K562 (cell line): ENCODE data around the gene NCDN. TPM values are rescaled to one million over a fixed set of nuclear protein-coding genes. Genes with fewer than 3 reads are reported as not detected.
A peak's percentile ranks its signal among the peaks of the same experiment; 100 is the strongest.

Experiments
- ARID3B ChIP-seq: fragments of 250-450 bp; sonication (Bioruptor Pico); IDR thresholded peaks from 2 replicates; pipeline ENCODE4 v1.4.0; 2020; ENCODE audit warnings: borderline replicate concordance
- BRCA1 ChIP-seq, 2 experiments: fragments of 450-650 bp in 1 of 2; sonication (generic) in 1 of 2; formaldehyde crosslinking in 1 of 2; IDR thresholded peaks; 2 replicates each; pipeline versions ENCODE4 v1.5.0 to v1.6.1; 2017 to 2020; ENCODE audit warnings: mild to moderate bottlenecking in 1 of 2, missing genetic modification reagents in 1 of 2
- BRF1 ChIP-seq: IDR thresholded peaks from 3 replicates; pipeline ENCODE4 v1.6.1; 2011; ENCODE audit warnings: borderline replicate concordance, mild to moderate bottlenecking; ENCODE audit not compliant: insufficient read length; ENCODE audit errors: extremely low read depth
- CHD1 ChIP-seq: fragments of 200-600 bp; sonication (generic); IDR thresholded peaks from one replicate; pipeline ENCODE4 v1.6.1; 2012; ENCODE audit warnings: mild to moderate bottlenecking, moderate library complexity, low read length, inconsistent platforms
- ETS2 ChIP-seq: IDR thresholded peaks from 2 replicates; pipeline ENCODE4 v1.6.1; 2016; ENCODE audit warnings: borderline replicate concordance, missing genetic modification characterization, mild to moderate bottlenecking, moderate library complexity, missing compliant biosample characterization; ENCODE audit not compliant: poor library complexity, severe bottlenecking
- IFI16 ChIP-seq: fragments of 250-450 bp; sonication (Bioruptor Pico); IDR thresholded peaks from 2 replicates; pipeline ENCODE4 v2.1.2; 2022; ENCODE audit warnings: mild to moderate bottlenecking, inconsistent platforms
- KDM2B ChIP-seq: fragments of 250-450 bp; sonication (Bioruptor Pico); IDR thresholded peaks from 2 replicates; pipeline ENCODE4 v1.8.0; 2021; ENCODE audit warnings: mild to moderate bottlenecking, moderate library complexity
- RFX5 ChIP-seq: IDR thresholded peaks from 2 replicates; pipeline ENCODE4 v1.6.1; 2011; ENCODE audit warnings: low read depth, mild to moderate bottlenecking, improper control_type of control experiment, low read length
- SNRNP70 ChIP-seq: fragments of 200-400 bp; formaldehyde crosslinking; optimal IDR thresholded peaks from 2 replicates; pipeline ENCODE3; 2017; ENCODE audit warnings: low read depth, low read length
- ZNF197 ChIP-seq: fragments of 200-800 bp; sonication (Bioruptor generic); IDR thresholded peaks from 2 replicates; pipeline ENCODE4 v1.6.1; 2016; ENCODE audit warnings: low read depth, missing genetic modification characterization, missing compliant biosample characterization
- ZNF3 ChIP-seq: fragments of 250-450 bp; sonication (Bioruptor Pico); IDR thresholded peaks from 2 replicates; pipeline ENCODE4 v1.5.0; 2021; ENCODE audit warnings: mild to moderate bottlenecking, moderate library complexity
- polyA plus RNA-seq, 8 experiments: library from polyadenylated mRNA; depleted of rRNA in 4 of 8; stranded (reverse) in 5 of 8; unstranded in 3 of 8; fragments of >200 nt; fragmentation: Nextera tagmentation in 2 of 8; fragmentation: Illumina TruSeq in 1 of 8; extraction: Ambion mirVana in 2 of 8; extraction: Trizol in 1 of 8; gene quantifications; 2 replicates each; pipeline versions ENCODE4 v1.2.1 to v1.2.3, GENCODE V29; 2011 to 2014; ENCODE audit warnings: inconsistent platforms in 1 of 8, missing spikeins in 1 of 8
- total RNA-seq, 7 experiments: library from RNA; depleted of rRNA in 6 of 7; stranded (reverse); fragments of >200 nt in 6 of 7; fragmentation: Illumina TruSeq in 2 of 7; extraction: Trizol in 2 of 7; gene quantifications; 2 replicates each; pipeline versions ENCODE4 v1.2.1 to v1.2.3, GENCODE V29; 2011 to 2021; ENCODE audit warnings: low replicate concordance in 1 of 7
- TF ChIP-seq, protein P1 (sequence below): sonication (generic); formaldehyde crosslinking; IDR thresholded peaks from 2 replicates; pipeline ENCODE4 v1.5.0; 2020; ENCODE audit warnings: missing genetic modification reagents
- TF ChIP-seq, protein P2 (sequence below), 2 experiments: fragments of 450-650 bp in 1 of 2; IDR thresholded peaks; 2 replicates each; pipeline ENCODE4 v1.6.1; 2011 to 2017; ENCODE audit warnings: low read depth in 2 of 2, antibody characterized with exemption in 1 of 2, borderline replicate concordance in 1 of 2, low read length in 1 of 2, mild to moderate bottlenecking in 1 of 2, mixed read lengths in 1 of 2; ENCODE audit not compliant: control insufficient read depth in 1 of 2
- TF ChIP-seq, protein P3 (sequence below): sonication (generic); formaldehyde crosslinking; IDR thresholded peaks from 2 replicates; pipeline ENCODE4 v1.8.0; 2022; ENCODE audit warnings: missing genetic modification reagents, mild to moderate bottlenecking, moderate library complexity, borderline replicate concordance
- TF ChIP-seq, protein P4 (sequence below): fragments of 250-450 bp; sonication (Bioruptor Pico); IDR thresholded peaks from 2 replicates; pipeline ENCODE4 v1.8.0; 2022; ENCODE audit warnings: moderate library complexity, mild to moderate bottlenecking, inconsistent platforms
- TF ChIP-seq, protein P5 (sequence below), 2 experiments: fragments of 450-650 bp in 1 of 2; sonication (generic) in 1 of 2; formaldehyde crosslinking; conservative IDR thresholded peaks; 2 replicates each; pipeline versions ENCODE4 v1.4.0 to v1.8.1; 2020 to 2022; ENCODE audit warnings: mild to moderate bottlenecking in 1 of 2, missing genetic modification reagents in 1 of 2

NCDN gene
- total and polyA plus RNA-seq, 9 of the 15 experiments (the other 6 are each of a cell fraction or from before 2014, with no cell fraction given): 1.9 to 35.1 (median 10.7) TPM

DNA sequence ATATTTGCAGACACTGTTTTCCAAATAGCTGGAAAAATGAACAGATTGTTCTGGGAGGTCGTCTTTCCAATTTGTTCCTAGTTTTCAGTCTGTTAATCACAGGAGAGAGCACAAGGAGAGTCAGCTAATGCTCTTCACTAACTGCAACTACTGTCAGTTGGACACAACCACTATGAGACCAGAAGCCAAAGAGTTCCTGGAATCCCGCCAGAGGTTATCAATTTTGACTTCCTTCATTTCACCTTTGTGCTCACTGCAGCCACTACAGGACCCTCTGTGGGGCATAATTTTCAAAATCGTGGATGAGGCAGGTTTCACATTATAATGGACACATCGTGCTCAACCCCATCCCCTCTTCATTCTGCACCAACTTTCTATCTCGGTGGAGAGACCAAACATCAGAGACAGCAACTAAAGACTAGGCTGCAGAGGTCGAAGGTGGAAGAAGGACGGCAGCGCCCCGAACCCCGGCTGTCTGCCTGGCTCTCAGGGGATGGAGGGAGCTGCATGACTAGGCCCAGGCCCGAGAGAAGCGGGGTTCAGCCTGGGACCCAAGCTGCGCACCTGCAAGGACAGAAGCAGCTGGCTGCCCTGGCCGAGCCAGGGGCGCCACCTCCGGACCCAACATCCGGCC lies 998 bp upstream of the NCDN start (continued):
- no peak for TF ChIP-seq ETS2 (tag)
- TF ChIP-seq, protein P1, sequence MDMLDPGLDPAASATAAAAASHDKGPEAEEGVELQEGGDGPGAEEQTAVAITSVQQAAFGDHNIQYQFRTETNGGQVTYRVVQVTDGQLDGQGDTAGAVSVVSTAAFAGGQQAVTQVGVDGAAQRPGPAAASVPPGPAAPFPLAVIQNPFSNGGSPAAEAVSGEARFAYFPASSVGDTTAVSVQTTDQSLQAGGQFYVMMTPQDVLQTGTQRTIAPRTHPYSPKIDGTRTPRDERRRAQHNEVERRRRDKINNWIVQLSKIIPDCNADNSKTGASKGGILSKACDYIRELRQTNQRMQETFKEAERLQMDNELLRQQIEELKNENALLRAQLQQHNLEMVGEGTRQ (CRISPR knock-in tag): no peak
- TF ChIP-seq, protein P2, sequence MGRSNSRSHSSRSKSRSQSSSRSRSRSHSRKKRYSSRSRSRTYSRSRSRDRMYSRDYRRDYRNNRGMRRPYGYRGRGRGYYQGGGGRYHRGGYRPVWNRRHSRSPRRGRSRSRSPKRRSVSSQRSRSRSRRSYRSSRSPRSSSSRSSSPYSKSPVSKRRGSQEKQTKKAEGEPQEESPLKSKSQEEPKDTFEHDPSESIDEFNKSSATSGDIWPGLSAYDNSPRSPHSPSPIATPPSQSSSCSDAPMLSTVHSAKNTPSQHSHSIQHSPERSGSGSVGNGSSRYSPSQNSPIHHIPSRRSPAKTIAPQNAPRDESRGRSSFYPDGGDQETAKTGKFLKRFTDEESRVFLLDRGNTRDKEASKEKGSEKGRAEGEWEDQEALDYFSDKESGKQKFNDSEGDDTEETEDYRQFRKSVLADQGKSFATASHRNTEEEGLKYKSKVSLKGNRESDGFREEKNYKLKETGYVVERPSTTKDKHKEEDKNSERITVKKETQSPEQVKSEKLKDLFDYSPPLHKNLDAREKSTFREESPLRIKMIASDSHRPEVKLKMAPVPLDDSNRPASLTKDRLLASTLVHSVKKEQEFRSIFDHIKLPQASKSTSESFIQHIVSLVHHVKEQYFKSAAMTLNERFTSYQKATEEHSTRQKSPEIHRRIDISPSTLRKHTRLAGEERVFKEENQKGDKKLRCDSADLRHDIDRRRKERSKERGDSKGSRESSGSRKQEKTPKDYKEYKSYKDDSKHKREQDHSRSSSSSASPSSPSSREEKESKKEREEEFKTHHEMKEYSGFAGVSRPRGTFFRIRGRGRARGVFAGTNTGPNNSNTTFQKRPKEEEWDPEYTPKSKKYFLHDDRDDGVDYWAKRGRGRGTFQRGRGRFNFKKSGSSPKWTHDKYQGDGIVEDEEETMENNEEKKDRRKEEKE (IDR thresholded peaks at IDR 0.05; ENCODE audit: borderline replicate concordance in 1 of 2, control insufficient read depth in 1 of 2, low read depth in 2 of 2, low read length in 1 of 2): no peak
- TF ChIP-seq, protein P3, sequence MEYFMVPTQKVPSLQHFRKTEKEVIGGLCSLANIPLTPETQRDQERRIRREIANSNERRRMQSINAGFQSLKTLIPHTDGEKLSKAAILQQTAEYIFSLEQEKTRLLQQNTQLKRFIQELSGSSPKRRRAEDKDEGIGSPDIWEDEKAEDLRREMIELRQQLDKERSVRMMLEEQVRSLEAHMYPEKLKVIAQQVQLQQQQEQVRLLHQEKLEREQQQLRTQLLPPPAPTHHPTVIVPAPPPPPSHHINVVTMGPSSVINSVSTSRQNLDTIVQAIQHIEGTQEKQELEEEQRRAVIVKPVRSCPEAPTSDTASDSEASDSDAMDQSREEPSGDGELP (CRISPR knock-in tag): peak; percentile 80; the same call in 1 of the 2 replicates
- TF ChIP-seq ZNF3 (CRISPR knock-in tag): no peak
- peak; percentile 65 for TF ChIP-seq CHD1
- TF ChIP-seq ZNF197: no peak
- no peak for TF ChIP-seq BRCA1 (IDR thresholded peaks at IDR 0.05)
- 0 out of 2 replicates have a peak, but pooled peaks have one; percentile 20 for TF ChIP-seq BRCA1 (CRISPR knock-in tag; IDR thresholded peaks at IDR 0.05)
- no peak for TF ChIP-seq IFI16 (CRISPR knock-in tag)
- TF ChIP-seq BRF1: no peak
- no peak for TF ChIP-seq KDM2B
- no peak for TF ChIP-seq ARID3B (CRISPR knock-in tag)
- TF ChIP-seq SNRNP70: no peak
- TF ChIP-seq RFX5: no peak
- TF ChIP-seq, protein P4, sequence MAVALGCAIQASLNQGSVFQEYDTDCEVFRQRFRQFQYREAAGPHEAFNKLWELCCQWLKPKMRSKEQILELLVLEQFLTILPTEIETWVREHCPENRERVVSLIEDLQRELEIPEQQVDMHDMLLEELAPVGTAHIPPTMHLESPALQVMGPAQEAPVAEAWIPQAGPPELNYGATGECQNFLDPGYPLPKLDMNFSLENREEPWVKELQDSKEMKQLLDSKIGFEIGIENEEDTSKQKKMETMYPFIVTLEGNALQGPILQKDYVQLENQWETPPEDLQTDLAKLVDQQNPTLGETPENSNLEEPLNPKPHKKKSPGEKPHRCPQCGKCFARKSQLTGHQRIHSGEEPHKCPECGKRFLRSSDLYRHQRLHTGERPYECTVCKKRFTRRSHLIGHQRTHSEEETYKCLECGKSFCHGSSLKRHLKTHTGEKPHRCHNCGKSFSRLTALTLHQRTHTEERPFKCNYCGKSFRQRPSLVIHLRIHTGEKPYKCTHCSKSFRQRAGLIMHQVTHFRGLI (CRISPR knock-in tag): no peak
- TF ChIP-seq, protein P5, sequence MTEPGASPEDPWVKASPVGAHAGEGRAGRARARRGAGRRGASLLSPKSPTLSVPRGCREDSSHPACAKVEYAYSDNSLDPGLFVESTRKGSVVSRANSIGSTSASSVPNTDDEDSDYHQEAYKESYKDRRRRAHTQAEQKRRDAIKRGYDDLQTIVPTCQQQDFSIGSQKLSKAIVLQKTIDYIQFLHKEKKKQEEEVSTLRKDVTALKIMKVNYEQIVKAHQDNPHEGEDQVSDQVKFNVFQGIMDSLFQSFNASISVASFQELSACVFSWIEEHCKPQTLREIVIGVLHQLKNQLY (CRISPR knock-in tag; conservative IDR thresholded peaks at IDR 0.05): no peak
